Breast epithelium (tissue), 3 donors: Measurements from ENCODE around the gene ZNF83.

Experiments used
- CTCF ChIP-seq, 3 donors: fragments of 450-650 bp; IDR thresholded peaks; one replicate each; pipeline ENCODE4 v1.5.1; 2016 to 2017; ENCODE audit warnings: antibody characterized with exemption in 3 of 3, mild to moderate bottlenecking in 3 of 3, moderate library complexity in 3 of 3
- POLR2AphosphoS5 ChIP-seq, 3 donors: sonication (generic); formaldehyde crosslinking; IDR thresholded peaks; one replicate each; pipeline ENCODE4 v1.6.1; 2017; ENCODE audit warnings: antibody characterized with exemption in 3 of 3

- TF ChIP-seq CTCF (IDR thresholded peaks at IDR 0.05) (no peak), POLR2AphosphoS5 (IDR thresholded peaks at IDR 0.05) (no peak)
These were observed 26.3 kb upstream of the ZNF83 start for GRCh38 chr19:52664461-52664860.
